ENCODE results near the gene HSBP1. TPM values are rescaled to one million over a fixed set of nuclear protein-coding genes. Genes with fewer than 3 reads are reported as not detected.

The HSBP1 gene
- total and polyA plus RNA-seq, 9 of the 15 experiments (the other 6 are each of a cell fraction or from before 2014, with no cell fraction given): 84.9 to 677 (median 204) TPM

DNA sequence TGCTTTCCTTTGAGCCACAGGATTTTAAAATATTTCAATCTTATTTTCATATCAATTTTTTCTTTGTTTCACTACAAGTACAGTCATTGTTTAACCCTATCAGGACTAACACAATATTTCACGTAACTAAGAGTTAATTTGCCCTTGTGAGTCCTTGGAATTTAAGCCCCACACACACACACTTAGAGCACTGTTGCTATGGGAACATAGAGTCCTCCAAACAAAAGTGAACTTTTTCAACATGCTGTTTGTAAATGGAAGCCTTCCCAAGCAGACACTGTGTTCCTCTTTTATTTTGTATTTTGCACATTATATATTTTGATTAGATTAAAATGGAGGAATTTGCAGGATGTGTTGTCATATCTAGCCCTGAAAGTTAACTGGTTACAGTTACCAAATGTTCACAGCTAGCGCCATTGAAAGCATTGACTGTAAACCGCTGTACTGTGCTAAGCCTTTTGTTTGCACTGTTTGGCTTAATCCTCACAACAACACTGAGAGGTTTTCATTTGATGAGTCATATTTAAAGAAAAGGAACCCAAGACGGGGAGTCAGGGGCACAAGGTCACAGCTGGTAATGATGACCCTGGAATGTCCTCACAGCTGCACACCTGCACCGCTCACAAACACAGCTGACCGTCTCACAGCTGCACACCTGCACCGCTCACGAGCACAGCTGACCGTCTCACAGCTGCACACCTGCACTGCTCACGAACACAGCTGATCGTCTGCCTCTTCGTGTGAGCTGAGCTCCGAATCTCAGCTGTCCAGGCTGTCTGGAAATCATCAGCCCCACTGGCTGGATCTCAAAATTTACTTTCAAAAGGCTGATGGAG, 6.3 kb downstream of the HSBP1 start:
- Histone ChIP-seq H3K9me3 (replicated peaks; ENCODE audit: control insufficient read depth, insufficient read depth, low read depth, low read length) (no peaks in the 10 kb centered on the region), H3K27me3 (ENCODE audit: control insufficient read depth in 2 of 2, insufficient read depth in 2 of 2, low read length in 2 of 2) (peaks cover 33 to 37% of the 10 kb centered on the region in 2 experiments), H3K27ac (ENCODE audit: extremely low read depth, low read depth, low read length) (no peak overlapping the region), H4K20me1 (replicated peaks; ENCODE audit: control insufficient read depth, insufficient read depth, low read length) (peaks cover under 1% of the 10 kb centered on the region; the same call in 1 of the 2 replicates), H3K9me1 (ENCODE audit: control insufficient read depth, insufficient read depth, low read length) (peaks cover under 1% of the 10 kb centered on the region), H2AFZ (ENCODE audit: low read depth, low read length) (no peak overlapping the region), H3K36me3 (ENCODE audit: control insufficient read depth, insufficient read depth, low read length) (peaks cover 32% of the 10 kb centered on the region; the same call in 2 of the 3 replicates), H3K4me1 (replicated peaks in 1 of 2; ENCODE audit: control insufficient read depth in 2 of 2, insufficient read depth in 2 of 2, low read length in 2 of 2) (peaks cover 0 to 2% of the 10 kb centered on the region in 2 experiments; a peak in 3 of 5 replicates), H3K9ac (ENCODE audit: insufficient read depth in 1 of 2, low read depth in 2 of 2, low read length in 2 of 2) (no peak overlapping the region), H3K4me3 (no peak overlapping the region), H3K79me2 (ENCODE audit: control insufficient read depth, insufficient read depth, low read length) (peaks cover 9% of the 10 kb centered on the region), H3K4me2 (ENCODE audit: insufficient read depth, low read length) (no peak overlapping the region)
- WGBS (ENCODE audit: insufficient coverage, low coverage, missing lambda C conversion rate): 21% methylated on average over 13 of the region's 13 CpGs
- no TSS peak for BruUV-seq (replicated peaks)
- DNase-seq (ENCODE audit: extremely low read depth in 1 of 4, low spot score in 3 of 4) (no peak), ATAC-seq (peak; percentile 57), FAIRE-seq (no peak)
- POLR2A ChIA-PET: interaction anchor here (0.5 to 2.9 kb wide), 3 partner anchors 10 to 124 kb away, joined by 3 to 14 read pairs (median 3); no protein-coding TSS in a partner anchor
- CTCF ChIA-PET (ENCODE audit: low intra/inter-chr PET ratio): no interaction called here
- intact Hi-C loops (cut with micrococcal nuclease) (no loop called here), in situ Hi-C loops (cut with MboI) (no loop called here)
- no peak for TF ChIP-seq BRD9 (IDR thresholded peaks at IDR 0.05; ENCODE audit: low read depth, partially characterized antibody)
- no peak for TF ChIP-seq NR2C1 (IDR thresholded peaks at IDR 0.05)
- TF ChIP-seq NR2C1 (tag; IDR thresholded peaks at IDR 0.05): no peak
- TF ChIP-seq CREBBP (IDR thresholded peaks at IDR 0.05; ENCODE audit: low read depth, low read length): no peak
- TF ChIP-seq CBFA2T3 (IDR thresholded peaks at IDR 0.05): peak; percentile 71
- TF ChIP-seq ZNF431 (CRISPR knock-in tag; IDR thresholded peaks at IDR 0.05): no peak
- TF ChIP-seq E2F1 (CRISPR knock-in tag; IDR thresholded peaks at IDR 0.05): no peak
- no peak for TF ChIP-seq ZNF699 (CRISPR knock-in tag; IDR thresholded peaks at IDR 0.05; ENCODE audit: insufficient replicate concordance)
- TF ChIP-seq ZNF445 (CRISPR knock-in tag; IDR thresholded peaks at IDR 0.05; ENCODE audit: low read depth): no peak
- no peak for TF ChIP-seq ZNF133 (CRISPR knock-in tag; IDR thresholded peaks at IDR 0.05)
- TF ChIP-seq, protein P1, sequence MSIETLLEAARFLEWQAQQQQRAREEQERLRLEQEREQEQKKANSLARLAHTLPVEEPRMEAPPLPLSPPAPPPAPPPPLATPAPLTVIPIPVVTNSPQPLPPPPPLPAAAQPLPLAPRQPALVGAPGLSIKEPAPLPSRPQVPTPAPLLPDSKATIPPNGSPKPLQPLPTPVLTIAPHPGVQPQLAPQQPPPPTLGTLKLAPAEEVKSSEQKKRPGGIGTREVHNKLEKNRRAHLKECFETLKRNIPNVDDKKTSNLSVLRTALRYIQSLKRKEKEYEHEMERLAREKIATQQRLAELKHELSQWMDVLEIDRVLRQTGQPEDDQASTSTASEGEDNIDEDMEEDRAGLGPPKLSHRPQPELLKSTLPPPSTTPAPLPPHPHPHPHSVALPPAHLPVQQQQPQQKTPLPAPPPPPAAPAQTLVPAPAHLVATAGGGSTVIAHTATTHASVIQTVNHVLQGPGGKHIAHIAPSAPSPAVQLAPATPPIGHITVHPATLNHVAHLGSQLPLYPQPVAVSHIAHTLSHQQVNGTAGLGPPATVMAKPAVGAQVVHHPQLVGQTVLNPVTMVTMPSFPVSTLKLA (conservative IDR thresholded peaks at IDR 0.05): no peak
- 0 out of 2 replicates have a peak, but pooled peaks have one; percentile 15 for TF ChIP-seq TEAD4 (IDR thresholded peaks at IDR 0.05; ENCODE audit: low read length)
- no peak for TF ChIP-seq TEAD4 (CRISPR knock-in tag; IDR thresholded peaks at IDR 0.05; ENCODE audit: borderline replicate concordance)
- TF ChIP-seq TFAP4 (CRISPR knock-in tag; IDR thresholded peaks at IDR 0.05; ENCODE audit: borderline replicate concordance): peak; percentile 77; the same call in 1 of the 2 replicates
- TF ChIP-seq JUND (IDR thresholded peaks at IDR 0.05; ENCODE audit: borderline replicate concordance, low read depth, low read length): peak; percentile 53
- TF ChIP-seq JUND (tag; IDR thresholded peaks at IDR 0.05; ENCODE audit: borderline replicate concordance, low read depth, low read length): peak; percentile 62; the same call in 1 of the 3 replicates
- no peak for TF ChIP-seq SNAPC5 (CRISPR knock-in tag; IDR thresholded peaks at IDR 0.05)
- TF ChIP-seq HIVEP1 (CRISPR knock-in tag; IDR thresholded peaks at IDR 0.05): no peak

All from K562 (cell line).